Embryonic facial prominence (tissue), 1 donor: ENCODE measurements around the gene DLEC1.
"Not testable (repeated sequence)": the region's sequence is repeated elsewhere in the genome, so short reads cannot be mapped to it uniquely, and the experiment has no call there.

Source experiments
- DNase-seq: peaks from one replicate; pipeline ENCODE4 v3.0.0-alpha.2; 2016; ENCODE audit errors: extremely low spot score

The DLEC1 gene

GRCh38 chr3:38119821-38120692, 81.0 kb downstream of the DLEC1 start:
- DNase-seq, result no peak

GRCh38 chr3:38120693-38121450, 81.9 kb downstream of the DLEC1 start:
- no peak for DNase-seq

GRCh38 chr3:38121451-38121831, 82.4 kb downstream of the DLEC1 start:
- DNase-seq, result no peak

GRCh38 chr3:38121832-38122461, 82.9 kb downstream of the DLEC1 start:
- DNase-seq, result no peak

- DNase-seq, result no peak
Measured at GRCh38 chr3:38122712-38123290, 83.8 kb downstream of the DLEC1 start.

GRCh38 chr3:38124324-38125122, 85.5 kb downstream of the DLEC1 start:
- DNase-seq, result no peak

GRCh38 chr3:38125305-38126120, 86.5 kb downstream of the DLEC1 start:
- no peak for DNase-seq

GRCh38 chr3:38126121-38126892, 87.3 kb downstream of the DLEC1 start:
- no peak for DNase-seq

- no peak for DNase-seq
Measured at GRCh38 chr3:38127611-38128302, 88.7 kb downstream of the DLEC1 start.

- no peak for DNase-seq
Measured at GRCh38 chr3:38128303-38128655, 89.3 kb downstream of the DLEC1 start.

- no peak for DNase-seq
Measured at GRCh38 chr3:38129058-38129457, 90.0 kb downstream of the DLEC1 start.

- no peak for DNase-seq
Measured at GRCh38 chr3:38130631-38131065, 91.6 kb downstream of the DLEC1 start.

GRCh38 chr3:38131621-38132369, 92.8 kb downstream of the DLEC1 start:
- no peak for DNase-seq

- DNase-seq, result no peak
Measured at GRCh38 chr3:38133209-38133556, 94.2 kb downstream of the DLEC1 start.

GRCh38 chr3:38133557-38134405, 94.8 kb downstream of the DLEC1 start:
- DNase-seq, result no peak

GRCh38 chr3:38134517-38135143, 95.6 kb downstream of the DLEC1 start:
- not testable (repeated sequence) for DNase-seq
